Large intestine (tissue), 3 donors: Measurements from ENCODE around the gene KCTD21. TPM values are rescaled to one million over a fixed set of nuclear protein-coding genes. Genes with fewer than 3 reads are reported as not detected.
"Not testable (repeated sequence)": the region's sequence is repeated elsewhere in the genome, so short reads cannot be mapped to it uniquely, and the experiment has no call there.

ENCODE experiments used
- DNase-seq, 2 donors: peaks; one replicate each; pipeline versions ENCODE4 v3.0.0 to v3.0.0-alpha.2; 2013
- H3K27ac ChIP-seq: one replicate; pipeline ENCODE4 v1.5.1; 2013; ENCODE audit warnings: low read length
- H3K27me3 ChIP-seq: 2 replicates; pipeline ENCODE4 v1.6.1; 2013; ENCODE audit warnings: low read length; ENCODE audit not compliant: control insufficient read depth, insufficient read depth
- H3K36me3 ChIP-seq: 2 replicates; pipeline ENCODE4 v1.6.1; 2013; ENCODE audit warnings: low read length; ENCODE audit not compliant: control insufficient read depth, insufficient read depth
- H3K4me1 ChIP-seq: one replicate; pipeline ENCODE4 v1.6.1; 2013; ENCODE audit warnings: low read length; ENCODE audit not compliant: control insufficient read depth, insufficient read depth
- H3K4me3 ChIP-seq: one replicate; pipeline ENCODE4 v1.5.1; 2013; ENCODE audit warnings: low read length
- H3K9me3 ChIP-seq: one replicate; pipeline ENCODE4 v1.6.1; 2013; ENCODE audit warnings: mild to moderate bottlenecking, low read depth, low read length, moderate library complexity; ENCODE audit not compliant: control insufficient read depth
- WGBS: methylation state at CpG from one replicate; pipeline ENCODE4 v1.1.5; 2013; ENCODE audit warnings: low lambda C conversion rate; ENCODE audit not compliant: insufficient coverage; 5-methylcytosine and 5-hydroxymethylcytosine counted together
- polyA plus RNA-seq: library from polyadenylated mRNA; unstranded; fragments of 120-200 nt; gene quantifications from one replicate; pipeline ENCODE4 v1.2.1, GENCODE V29; 2013

Gene KCTD21
- polyA plus RNA-seq, 1 donor, result 5.2 TPM

- not testable (repeated sequence) for DNase-seq, H3K27ac ChIP-seq, H3K4me3 ChIP-seq, H3K27me3 ChIP-seq, H3K9me3 ChIP-seq, H3K4me1 ChIP-seq
- no CpG with 5 or more reads among the region's 3 CpGs for WGBS
- peaks cover 25% of the 10 kb centered on the region for H3K36me3 ChIP-seq
Observed at GRCh38 chr11:78175862-78176261, 12.6 kb downstream of the KCTD21 start.

- Histone ChIP-seq H3K36me3 (peaks cover 24% of the 10 kb centered on the region), H3K4me3 (no peak overlapping the region), H3K9me3 (no peaks in the 10 kb centered on the region), H3K27me3 (no peaks in the 10 kb centered on the region), H3K27ac (no peak overlapping the region), H3K4me1 (no peaks in the 10 kb centered on the region)
- no CpG with 5 or more reads among the region's 6 CpGs for WGBS
- no peak for DNase-seq
Observed at GRCh38 chr11:78171951-78172350, 16.5 kb downstream of the KCTD21 start.

- WGBS, result no CpG with 5 or more reads among the region's 7 CpGs
- Histone ChIP-seq H3K27ac (no peak overlapping the region), H3K4me1 (no peaks in the 10 kb centered on the region), H3K36me3 (peaks cover 23% of the 10 kb centered on the region), H3K27me3 (no peaks in the 10 kb centered on the region), H3K9me3 (no peaks in the 10 kb centered on the region), H3K4me3 (no peak overlapping the region)
- DNase-seq, result no peak
Observed at GRCh38 chr11:78170874-78171549, 17.4 kb downstream of the KCTD21 start.

- WGBS, result no CpG with 5 or more reads among the region's 11 CpGs
- H3K27me3 ChIP-seq, result no peaks in the 10 kb centered on the region
- no peaks in the 10 kb centered on the region for H3K9me3 ChIP-seq
- no peak overlapping the region for H3K27ac ChIP-seq
- peaks cover 23% of the 10 kb centered on the region for H3K36me3 ChIP-seq
- H3K4me3 ChIP-seq, result no peak overlapping the region
- DNase-seq, result no peak
- no peaks in the 10 kb centered on the region for H3K4me1 ChIP-seq
Observed at GRCh38 chr11:78170413-78170812, 18.0 kb downstream of the KCTD21 start.

- no peaks in the 10 kb centered on the region for H3K4me1 ChIP-seq
- H3K9me3 ChIP-seq, result peaks cover 4% of the 10 kb centered on the region
- no peak overlapping the region for H3K27ac ChIP-seq
- no peak overlapping the region for H3K4me3 ChIP-seq
- peak in 1 of 2 donors; percentile 27 for DNase-seq
- peaks cover 17% of the 10 kb centered on the region for H3K36me3 ChIP-seq
- WGBS, result no CpG with 5 or more reads among the region's 17 CpGs
- H3K27me3 ChIP-seq, result no peaks in the 10 kb centered on the region
Observed at GRCh38 chr11:78168539-78169477, 19.6 kb downstream of the KCTD21 start.

GRCh38 chr11:78166855-78167469, 21.5 kb downstream of the KCTD21 start:
- no CpG with 5 or more reads among the region's 6 CpGs for WGBS
- peaks cover 5% of the 10 kb centered on the region for H3K36me3 ChIP-seq
- DNase-seq, result no peak
- no peaks in the 10 kb centered on the region for H3K4me1 ChIP-seq
- no peak overlapping the region for H3K27ac ChIP-seq
- no peaks in the 10 kb centered on the region for H3K27me3 ChIP-seq
- peaks cover 4% of the 10 kb centered on the region for H3K9me3 ChIP-seq
- no peak overlapping the region for H3K4me3 ChIP-seq

GRCh38 chr11:78164471-78164870, 24.0 kb downstream of the KCTD21 start:
- Histone ChIP-seq H3K9me3 (peaks cover 4% of the 10 kb centered on the region), H3K27me3 (no peaks in the 10 kb centered on the region), H3K4me3 (no peak overlapping the region), H3K27ac (no peak overlapping the region), H3K36me3 (no peaks in the 10 kb centered on the region), H3K4me1 (no peaks in the 10 kb centered on the region)
- no CpG with 5 or more reads among the region's 2 CpGs for WGBS
- DNase-seq, result no peak

GRCh38 chr11:78163828-78164227, 24.6 kb downstream of the KCTD21 start:
- DNase-seq, result no peak
- Histone ChIP-seq H3K36me3 (no peaks in the 10 kb centered on the region), H3K9me3 (peaks cover 4% of the 10 kb centered on the region), H3K4me3 (no peak overlapping the region), H3K4me1 (no peaks in the 10 kb centered on the region), H3K27me3 (no peaks in the 10 kb centered on the region), H3K27ac (no peak overlapping the region)
- no CpG with 5 or more reads among the region's 2 CpGs for WGBS

GRCh38 chr11:78161962-78162371, 26.5 kb downstream of the KCTD21 start:
- no peak overlapping the region for H3K4me3 ChIP-seq
- no peaks in the 10 kb centered on the region for H3K27me3 ChIP-seq
- H3K4me1 ChIP-seq, result no peaks in the 10 kb centered on the region
- no peaks in the 10 kb centered on the region for H3K36me3 ChIP-seq
- DNase-seq, result no peak
- H3K27ac ChIP-seq, result no peak overlapping the region
- WGBS, result no CpG with 5 or more reads among the region's 5 CpGs
- H3K9me3 ChIP-seq, result peaks cover 4% of the 10 kb centered on the region

- Histone ChIP-seq H3K36me3 (no peaks in the 10 kb centered on the region), H3K9me3 (peaks cover 4% of the 10 kb centered on the region), H3K4me1 (no peaks in the 10 kb centered on the region), H3K27me3 (no peaks in the 10 kb centered on the region), H3K27ac (no peak overlapping the region), H3K4me3 (no peak overlapping the region)
- WGBS, result no CpG with 5 or more reads among the region's 2 CpGs
- DNase-seq, result no peak
Observed at GRCh38 chr11:78161346-78161745, 27.1 kb downstream of the KCTD21 start.
